ENCODE data around the gene RNF224. TPM values are rescaled to one million over a fixed set of nuclear protein-coding genes. Genes with fewer than 3 reads are reported as not detected.

RNF224 gene
- total and polyA plus RNA-seq, 4 donors, result 0.06 to 2.2 (median 1.3) TPM; not detected in 1

DNA sequence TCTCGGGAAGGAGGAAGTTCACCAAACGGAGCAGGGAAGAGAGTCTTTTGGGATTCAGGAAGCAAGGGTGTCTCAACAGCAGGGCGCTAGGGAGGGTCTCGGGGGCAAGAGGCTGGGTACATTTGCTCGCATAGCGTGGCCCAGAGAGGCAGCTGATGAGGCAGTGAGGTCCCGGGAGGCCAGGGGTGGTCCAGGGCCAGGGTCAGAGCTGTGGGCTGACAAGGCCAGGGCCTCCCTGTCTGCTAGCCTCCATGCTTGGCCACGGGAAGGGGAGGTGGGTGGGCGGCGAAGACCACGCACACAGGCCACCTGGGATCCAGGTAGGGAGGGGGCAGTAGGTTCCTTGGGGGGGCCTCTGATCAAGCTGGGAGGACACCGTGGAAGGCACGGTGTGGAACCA, 15.8 kb upstream of the RNF224 start:
- Histone ChIP-seq H3K9me3 (ENCODE audit: control insufficient read depth, insufficient read depth, low read length) (no peaks in the 10 kb centered on the region), H3K4me1 (ENCODE audit: control insufficient read depth, insufficient read depth, low read length) (peaks cover 4% of the 10 kb centered on the region), H3K36me3 (ENCODE audit: control insufficient read depth, insufficient read depth, low read length) (peaks cover 83% of the 10 kb centered on the region), H3K4me3 (ENCODE audit: low read depth, low read length) (no peak overlapping the region), H3K27me3 (ENCODE audit: control insufficient read depth, insufficient read depth, low read length) (no peaks in the 10 kb centered on the region), H3K27ac (ENCODE audit: low read depth, low read length) (no peak overlapping the region)
- no peak for DNase-seq (ENCODE audit: low read depth in 4 of 6, low spot score in 6 of 6)
- WGBS (ENCODE audit: insufficient coverage), result 92% methylated on average over 13 of the region's 13 CpGs

DNA sequence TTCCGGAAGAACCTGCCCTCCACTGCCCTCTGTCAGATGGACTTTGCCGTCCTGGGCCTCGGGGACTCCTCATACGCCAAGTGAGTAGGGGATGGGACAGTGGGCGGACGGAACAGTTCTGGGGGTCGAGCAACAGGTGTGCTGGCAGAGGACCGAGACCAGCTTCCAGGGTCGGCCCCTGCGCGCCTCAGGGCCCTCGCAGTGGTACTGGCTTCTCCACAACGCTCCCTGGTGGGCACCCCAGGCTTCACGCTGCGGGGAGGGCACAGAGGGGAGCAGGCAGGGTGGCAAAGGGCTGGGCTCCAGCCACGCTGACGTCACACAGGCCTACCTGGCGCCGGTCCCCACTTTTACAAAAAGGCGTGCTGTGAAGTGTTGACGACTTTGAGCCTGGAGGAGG, 14.8 kb upstream of the RNF224 start:
- no peaks in the 10 kb centered on the region for H3K4me1 ChIP-seq (ENCODE audit: control insufficient read depth, insufficient read depth, low read length)
- DNase-seq (ENCODE audit: low read depth in 4 of 6, low spot score in 6 of 6), result no peak
- 88% methylated on average over 20 of the region's 21 CpGs for WGBS (ENCODE audit: insufficient coverage)
- no peaks in the 10 kb centered on the region for H3K27me3 ChIP-seq (ENCODE audit: control insufficient read depth, insufficient read depth, low read length)
- H3K4me3 ChIP-seq (ENCODE audit: low read depth, low read length), result no peak overlapping the region
- H3K36me3 ChIP-seq (ENCODE audit: control insufficient read depth, insufficient read depth, low read length), result peaks cover 93% of the 10 kb centered on the region
- no peak overlapping the region for H3K27ac ChIP-seq (ENCODE audit: low read depth, low read length)
- no peaks in the 10 kb centered on the region for H3K9me3 ChIP-seq (ENCODE audit: control insufficient read depth, insufficient read depth, low read length)

DNA sequence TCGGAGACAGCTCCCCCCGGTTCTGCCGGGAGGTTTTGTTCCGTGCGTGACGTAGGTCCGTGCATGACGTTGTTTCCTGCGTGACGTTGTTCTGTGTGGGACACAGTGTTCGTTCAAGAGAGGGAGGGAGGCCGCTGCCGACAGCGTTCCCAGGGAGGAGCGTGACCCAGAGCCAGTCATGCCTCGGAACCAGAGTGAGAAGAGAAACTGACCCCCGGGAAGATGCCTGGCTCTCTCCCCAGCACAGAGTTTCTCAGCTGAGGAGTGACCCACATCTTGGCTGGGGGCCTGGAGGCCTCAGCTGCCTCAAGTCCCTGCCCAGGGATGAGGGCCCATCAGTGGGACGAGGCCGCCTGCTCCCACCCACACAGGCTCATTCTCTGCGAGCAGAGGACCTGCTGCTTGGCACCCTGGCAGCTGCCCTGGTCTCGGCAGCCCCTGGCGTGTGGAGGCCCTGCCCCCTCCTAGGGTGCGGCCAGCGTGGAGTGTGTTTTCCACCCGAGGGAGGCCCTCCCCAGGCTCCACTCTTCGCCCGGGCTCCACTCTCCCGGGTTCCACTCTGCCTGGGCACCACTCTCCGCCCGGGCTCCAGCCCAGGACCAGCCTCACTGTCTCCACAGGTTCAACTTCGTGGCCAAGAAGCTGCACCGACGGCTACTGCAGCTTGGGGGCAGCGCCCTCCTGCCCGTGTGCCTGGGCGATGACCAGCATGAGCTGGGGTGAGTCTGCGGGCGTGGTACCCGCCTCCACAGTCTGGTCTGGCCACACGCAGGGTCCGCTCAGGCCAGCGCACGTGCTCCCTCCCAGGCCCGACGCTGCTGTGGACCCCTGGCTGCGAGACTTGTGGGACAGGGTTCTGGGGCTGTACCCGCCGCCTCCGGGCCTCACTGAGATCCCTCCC, 13.9 kb upstream of the RNF224 start:
- Histone ChIP-seq H3K36me3 (ENCODE audit: control insufficient read depth, insufficient read depth, low read length) (peaks cover 95% of the 10 kb centered on the region), H3K9me3 (ENCODE audit: control insufficient read depth, insufficient read depth, low read length) (no peaks in the 10 kb centered on the region), H3K4me1 (ENCODE audit: control insufficient read depth, insufficient read depth, low read length) (no peaks in the 10 kb centered on the region), H3K27ac (ENCODE audit: low read depth, low read length) (no peak overlapping the region), H3K27me3 (ENCODE audit: control insufficient read depth, insufficient read depth, low read length) (no peaks in the 10 kb centered on the region), H3K4me3 (ENCODE audit: low read depth, low read length) (no peak overlapping the region)
- 90% methylated on average over 49 of the region's 49 CpGs for WGBS (ENCODE audit: insufficient coverage)
- DNase-seq (ENCODE audit: low read depth in 4 of 6, low spot score in 6 of 6), result no peak

DNA sequence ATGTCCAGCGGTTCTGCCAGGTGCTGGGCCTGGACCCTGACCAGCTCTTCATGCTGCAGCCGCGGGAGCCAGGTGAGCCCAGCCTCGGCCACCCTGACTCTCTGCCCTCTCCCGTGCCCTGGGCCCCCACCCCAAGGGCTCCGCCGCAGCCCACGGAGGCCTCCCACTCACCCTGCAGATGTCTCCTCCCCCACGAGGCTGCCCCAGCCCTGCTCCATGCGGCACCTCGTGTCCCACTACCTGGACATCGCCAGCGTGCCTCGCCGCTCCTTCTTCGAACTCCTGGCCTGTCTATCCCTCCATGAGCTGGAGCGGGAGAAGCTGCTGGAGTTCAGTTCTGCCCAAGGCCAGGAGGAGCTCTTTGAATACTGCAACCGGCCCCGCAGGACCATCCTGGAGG, 12.7 kb upstream of the RNF224 start:
- Histone ChIP-seq H3K36me3 (ENCODE audit: control insufficient read depth, insufficient read depth, low read length) (peaks cover 97% of the 10 kb centered on the region), H3K4me1 (ENCODE audit: control insufficient read depth, insufficient read depth, low read length) (peaks cover under 1% of the 10 kb centered on the region), H3K4me3 (ENCODE audit: low read depth, low read length) (no peak overlapping the region), H3K27me3 (ENCODE audit: control insufficient read depth, insufficient read depth, low read length) (no peaks in the 10 kb centered on the region), H3K27ac (ENCODE audit: low read depth, low read length) (no peak overlapping the region), H3K9me3 (ENCODE audit: control insufficient read depth, insufficient read depth, low read length) (no peaks in the 10 kb centered on the region)
- WGBS (ENCODE audit: insufficient coverage), result 94% methylated on average over 19 of the region's 19 CpGs
- DNase-seq (ENCODE audit: low read depth in 4 of 6, low spot score in 6 of 6), result no peak

DNA sequence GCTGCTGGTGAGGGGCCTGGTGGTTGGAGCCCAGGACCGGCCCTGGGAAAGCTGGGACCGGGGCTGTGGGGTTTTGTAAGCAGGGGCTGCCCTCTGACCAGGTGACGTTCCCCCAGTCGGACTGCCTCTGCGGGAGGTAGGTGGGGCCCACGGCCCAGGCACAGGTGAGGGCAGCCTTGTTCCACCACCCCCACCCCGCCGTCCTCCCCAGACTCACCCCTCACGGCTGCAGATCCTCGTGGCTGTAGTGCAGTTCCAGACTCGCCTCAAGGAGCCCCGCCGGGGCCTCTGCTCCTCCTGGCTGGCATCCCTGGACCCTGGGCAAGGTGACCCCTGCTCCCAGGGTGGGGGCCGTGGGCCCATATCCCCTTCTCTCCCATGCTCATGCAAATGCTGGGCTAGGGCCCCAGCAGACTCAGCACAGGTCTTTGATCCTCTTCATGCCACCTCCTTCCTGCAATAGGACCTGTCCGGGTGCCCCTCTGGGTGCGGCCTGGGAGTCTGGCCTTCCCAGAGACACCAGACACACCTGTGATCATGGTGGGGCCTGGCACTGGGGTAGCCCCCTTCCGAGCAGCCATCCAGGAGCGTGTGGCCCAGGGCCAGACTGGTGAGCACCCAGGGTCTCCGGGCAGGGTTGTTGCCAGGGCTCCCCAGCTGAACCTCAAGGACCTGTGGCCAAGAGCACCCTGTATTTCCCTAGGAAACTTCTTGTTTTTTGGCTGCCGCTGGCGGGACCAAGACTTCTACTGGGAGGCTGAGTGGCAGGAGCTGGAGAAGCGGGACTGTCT, 11.9 kb upstream of the RNF224 start:
- WGBS (ENCODE audit: insufficient coverage), result 98% methylated on average over 21 of the region's 22 CpGs
- Histone ChIP-seq H3K27ac (ENCODE audit: low read depth, low read length) (no peak overlapping the region), H3K27me3 (ENCODE audit: control insufficient read depth, insufficient read depth, low read length) (no peaks in the 10 kb centered on the region), H3K36me3 (ENCODE audit: control insufficient read depth, insufficient read depth, low read length) (peaks cover 98% of the 10 kb centered on the region), H3K4me3 (ENCODE audit: low read depth, low read length) (no peak overlapping the region), H3K9me3 (ENCODE audit: control insufficient read depth, insufficient read depth, low read length) (no peaks in the 10 kb centered on the region), H3K4me1 (ENCODE audit: control insufficient read depth, insufficient read depth, low read length) (peaks cover 5% of the 10 kb centered on the region)
- no peak for DNase-seq (ENCODE audit: low read depth in 4 of 6, low spot score in 6 of 6)

DNA sequence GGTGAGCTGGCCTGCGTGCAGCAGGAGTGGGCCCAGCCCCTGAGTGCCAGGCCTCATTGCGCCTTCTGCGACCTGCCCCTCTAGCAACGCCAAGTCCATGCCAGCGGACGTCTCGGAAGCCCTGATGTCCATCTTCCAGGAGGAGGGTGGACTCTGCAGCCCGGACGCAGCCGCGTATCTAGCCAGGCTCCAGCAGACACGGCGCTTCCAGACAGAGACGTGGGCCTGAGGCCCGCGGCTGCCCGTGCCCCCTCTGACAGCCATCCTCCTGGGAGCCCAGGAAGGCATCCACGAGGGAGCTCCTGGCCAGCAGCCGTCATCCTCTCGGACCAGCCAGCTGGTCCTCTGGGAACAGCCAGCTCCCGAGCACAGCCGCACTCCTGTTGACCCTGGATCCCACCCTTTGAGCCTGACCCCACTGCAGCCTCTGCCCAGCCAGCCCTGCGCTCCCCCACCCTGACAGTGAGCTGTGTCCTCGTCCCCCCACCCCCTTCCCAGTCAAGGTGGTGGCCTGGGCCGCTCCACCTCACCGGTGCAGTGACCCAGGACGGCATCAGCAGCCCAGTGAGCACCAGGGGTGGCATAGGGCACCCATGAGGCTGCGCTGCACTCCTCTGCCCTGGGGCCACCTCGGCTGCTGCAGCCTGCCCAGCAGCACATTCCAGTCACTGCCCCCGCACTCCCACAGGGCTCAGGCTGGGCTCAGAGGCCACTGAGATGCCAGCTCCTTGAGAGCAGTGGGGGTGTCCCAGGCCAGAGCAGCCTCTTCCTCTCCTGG, 10.9 kb upstream of the RNF224 start:
- no peak overlapping the region for H3K4me3 ChIP-seq (ENCODE audit: low read depth, low read length)
- H3K27ac ChIP-seq (ENCODE audit: low read depth, low read length), result no peak overlapping the region
- no peaks in the 10 kb centered on the region for H3K9me3 ChIP-seq (ENCODE audit: control insufficient read depth, insufficient read depth, low read length)
- peaks cover 96% of the 10 kb centered on the region for H3K36me3 ChIP-seq (ENCODE audit: control insufficient read depth, insufficient read depth, low read length)
- no peaks in the 10 kb centered on the region for H3K27me3 ChIP-seq (ENCODE audit: control insufficient read depth, insufficient read depth, low read length)
- H3K4me1 ChIP-seq (ENCODE audit: control insufficient read depth, insufficient read depth, low read length), result peaks cover 12% of the 10 kb centered on the region
- no peak for DNase-seq (ENCODE audit: low read depth in 4 of 6, low spot score in 6 of 6)
- WGBS (ENCODE audit: insufficient coverage), result 92% methylated on average over 30 of the region's 30 CpGs

DNA sequence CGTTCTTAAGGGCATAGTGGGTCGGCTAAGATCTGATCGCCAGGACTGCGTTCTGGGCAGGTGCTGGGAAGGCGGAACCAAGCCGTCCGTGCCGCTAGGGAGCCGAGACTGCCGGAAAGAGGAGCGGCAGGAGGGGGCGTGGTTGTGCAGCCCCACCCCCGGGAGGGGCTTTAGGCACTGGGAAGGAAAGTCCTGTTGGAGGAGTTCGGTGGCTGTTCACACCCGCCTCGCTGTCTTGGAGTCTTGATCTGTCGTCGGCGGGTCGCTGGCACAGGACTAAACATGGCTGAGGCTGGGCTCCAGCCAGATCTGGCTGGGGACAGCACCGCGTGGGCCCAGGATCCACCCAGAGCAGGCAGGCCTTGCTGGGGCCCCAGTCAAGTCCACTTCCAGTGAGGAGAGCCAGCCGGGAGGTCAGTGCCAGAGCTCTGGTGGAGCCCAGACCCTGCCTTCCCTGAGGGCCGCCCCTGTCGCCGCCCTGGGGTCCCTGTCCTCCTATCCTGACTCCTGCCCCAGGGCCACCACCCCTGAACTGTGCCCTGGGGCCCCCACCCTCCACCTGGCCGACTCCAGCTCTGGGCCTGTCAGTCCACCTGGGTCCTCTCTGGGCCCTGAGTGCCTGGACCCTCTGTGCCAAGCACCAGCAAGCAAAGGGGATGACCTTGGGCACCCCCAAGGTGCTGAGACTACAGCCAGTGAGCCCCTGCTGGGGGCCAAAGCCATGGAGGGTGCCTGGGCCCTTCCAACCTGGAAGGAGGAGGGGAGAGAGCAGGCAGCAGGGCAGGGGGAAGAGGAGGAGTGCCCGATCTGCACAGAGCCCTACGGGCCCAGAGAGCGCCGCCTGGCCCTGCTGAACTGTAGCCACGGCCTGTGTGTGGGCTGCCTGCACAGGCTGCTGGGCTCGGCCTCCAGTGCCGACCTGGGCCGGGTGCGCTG, 9.8 kb upstream of the RNF224 start:
- Histone ChIP-seq H3K4me3 (ENCODE audit: low read depth, low read length) (no peak overlapping the region), H3K4me1 (ENCODE audit: control insufficient read depth, insufficient read depth, low read length) (peaks cover 19% of the 10 kb centered on the region), H3K36me3 (ENCODE audit: control insufficient read depth, insufficient read depth, low read length) (peaks cover 84% of the 10 kb centered on the region), H3K27ac (ENCODE audit: low read depth, low read length) (no peak overlapping the region), H3K9me3 (ENCODE audit: control insufficient read depth, insufficient read depth, low read length) (no peaks in the 10 kb centered on the region), H3K27me3 (ENCODE audit: control insufficient read depth, insufficient read depth, low read length) (no peaks in the 10 kb centered on the region)
- WGBS (ENCODE audit: insufficient coverage), result 76% methylated on average over 36 of the region's 36 CpGs
- no peak for DNase-seq (ENCODE audit: low read depth in 4 of 6, low spot score in 6 of 6)

DNA sequence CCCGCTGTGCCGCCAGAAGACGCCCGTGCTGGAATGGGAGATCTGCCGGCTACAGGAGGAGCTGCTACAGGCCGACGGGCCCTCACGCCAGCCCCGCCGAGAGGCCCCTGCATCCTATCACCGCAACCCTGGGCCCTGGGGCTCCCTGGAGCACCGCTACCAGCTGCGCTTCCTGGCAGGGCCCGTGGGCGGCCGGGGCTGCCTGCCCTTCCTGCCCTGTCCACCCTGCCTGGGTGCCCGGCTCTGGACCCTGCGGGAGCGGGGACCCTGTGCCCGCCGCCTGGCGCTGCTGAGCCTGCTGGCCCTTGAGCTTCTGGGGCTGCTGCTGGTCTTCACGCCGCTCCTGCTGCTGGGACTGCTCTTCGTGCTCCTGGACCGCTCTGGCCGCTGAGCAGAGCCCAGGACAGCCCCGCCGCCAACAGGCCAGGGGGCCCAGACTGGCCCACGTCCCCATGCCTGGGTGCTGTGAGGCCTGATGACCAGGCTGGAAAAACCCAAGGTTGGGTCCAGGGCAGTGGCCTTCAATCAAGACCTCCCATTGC, 9.0 kb upstream of the RNF224 start:
- Histone ChIP-seq H3K27ac (ENCODE audit: low read depth, low read length) (no peak overlapping the region), H3K36me3 (ENCODE audit: control insufficient read depth, insufficient read depth, low read length) (peaks cover 77% of the 10 kb centered on the region), H3K9me3 (ENCODE audit: control insufficient read depth, insufficient read depth, low read length) (no peaks in the 10 kb centered on the region), H3K27me3 (ENCODE audit: control insufficient read depth, insufficient read depth, low read length) (no peaks in the 10 kb centered on the region), H3K4me3 (ENCODE audit: low read depth, low read length) (no peak overlapping the region), H3K4me1 (ENCODE audit: control insufficient read depth, insufficient read depth, low read length) (peaks cover 26% of the 10 kb centered on the region)
- no peak for DNase-seq (ENCODE audit: low read depth in 4 of 6, low spot score in 6 of 6)
- 96% methylated on average over 30 of the region's 30 CpGs for WGBS (ENCODE audit: insufficient coverage)

Measured in spinal cord (tissue), 10 donors.